ENCODE data around the gene USP15.

The USP15 gene

GRCh38 chr12:62258231-62258630, 2.0 kb upstream of the USP15 start:
- DNase-seq (ENCODE audit: low read depth): no peak

GRCh38 chr12:62258941-62259630, 1.1 kb upstream of the USP15 start:
- no peak for DNase-seq (ENCODE audit: low read depth)

- no peak for DNase-seq (ENCODE audit: low read depth)
Measured at GRCh38 chr12:62259631-62259992, 592 bp upstream of the USP15 start.

DNA sequence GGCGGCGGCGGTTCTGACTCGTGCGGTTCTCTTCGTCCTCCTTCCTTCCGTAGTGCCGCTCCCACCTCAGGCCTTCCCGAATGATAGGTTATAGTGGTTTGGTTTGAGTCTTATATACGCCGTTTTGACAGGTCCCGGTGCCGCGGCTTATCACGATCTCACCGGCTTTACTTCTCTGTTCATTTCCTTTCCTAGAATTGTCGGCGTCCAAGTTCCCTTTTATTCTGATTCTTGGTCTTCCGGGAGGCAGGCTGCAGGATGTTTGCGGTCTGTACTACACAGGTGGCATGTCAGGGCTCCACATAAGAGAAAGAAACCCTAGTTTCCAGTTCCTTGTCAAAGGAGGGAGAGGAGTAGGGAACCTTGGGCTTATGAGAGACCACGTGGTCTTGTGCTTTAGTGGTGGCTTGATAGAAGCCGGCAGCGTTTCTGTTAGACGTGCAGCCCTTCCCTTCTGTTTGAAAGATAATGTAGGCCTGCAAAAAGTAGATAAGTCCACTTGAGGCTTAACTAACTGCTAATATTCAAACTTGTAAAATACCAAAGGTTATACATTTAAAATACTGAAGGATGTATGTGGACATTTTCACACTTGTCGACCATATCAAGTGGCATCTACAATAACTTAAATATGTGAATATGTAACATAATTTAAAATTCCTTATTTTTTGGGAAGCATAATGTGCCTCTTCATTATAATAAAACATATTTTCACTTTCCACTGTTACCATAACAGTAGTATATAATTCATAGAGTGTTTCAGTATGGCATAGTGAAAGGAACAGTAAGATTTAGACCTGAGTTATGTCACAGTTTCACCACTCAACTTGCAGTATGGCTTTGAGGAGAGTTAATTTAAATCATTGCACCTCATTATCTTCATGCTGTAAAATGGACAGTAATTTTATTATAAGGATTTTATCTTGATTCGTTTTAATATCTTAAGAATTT, 804 bp downstream of the USP15 start:
- no peak for DNase-seq (ENCODE audit: low read depth)

GRCh38 chr12:62261876-62262517, 1.8 kb downstream of the USP15 start:
- no peak for DNase-seq (ENCODE audit: low read depth)

GRCh38 chr12:62263232-62263631, 3.0 kb downstream of the USP15 start:
- DNase-seq (ENCODE audit: low read depth): no peak

GRCh38 chr12:62263966-62264365, 3.8 kb downstream of the USP15 start:
- DNase-seq (ENCODE audit: low read depth): no peak

DNA sequence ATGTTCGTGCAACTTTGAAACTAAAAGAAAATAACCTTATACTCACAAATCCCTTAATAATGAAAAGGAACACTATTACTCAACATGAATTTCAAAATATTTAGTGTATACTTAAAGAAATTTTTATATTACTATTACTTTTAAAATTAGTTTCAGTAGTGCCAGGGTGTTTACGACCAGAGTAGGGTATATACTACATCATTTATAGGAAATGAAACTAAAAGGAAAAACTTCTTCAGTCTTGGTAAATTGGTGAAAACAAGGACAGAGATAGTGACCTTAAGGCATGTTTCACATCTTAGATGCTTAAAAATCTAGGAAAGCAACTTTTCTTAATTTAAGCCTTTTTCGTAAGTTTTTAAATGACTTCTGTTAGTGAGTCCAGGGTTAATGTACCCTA, 4.5 kb downstream of the USP15 start:
- DNase-seq (ENCODE audit: low read depth): no peak

DNA sequence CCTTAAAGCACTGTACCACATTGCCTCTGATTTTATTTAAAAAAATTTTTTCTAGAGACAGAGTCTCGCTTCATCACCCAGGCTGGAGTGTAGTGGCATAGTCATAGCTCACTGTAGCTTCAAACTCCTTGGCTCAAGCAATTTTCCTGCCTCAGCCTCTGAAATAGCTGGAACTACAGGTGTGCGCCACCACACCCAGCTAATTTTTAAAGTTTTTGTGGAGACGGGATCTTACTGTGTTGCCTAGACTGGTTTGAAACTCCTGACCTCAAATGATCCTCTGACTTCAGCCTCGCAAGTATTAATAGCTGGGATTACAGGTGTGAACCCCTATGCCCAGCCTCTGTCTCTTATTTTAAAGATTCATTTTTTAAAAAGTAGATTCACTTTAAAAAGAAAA, 5.3 kb downstream of the USP15 start:
- DNase-seq (ENCODE audit: low read depth): no peak

- no peak for DNase-seq (ENCODE audit: low read depth)
Measured at GRCh38 chr12:62267026-62267425, 6.8 kb downstream of the USP15 start.

GRCh38 chr12:62267480-62267879, 7.3 kb downstream of the USP15 start:
- DNase-seq (ENCODE audit: low read depth): no peak

DNA sequence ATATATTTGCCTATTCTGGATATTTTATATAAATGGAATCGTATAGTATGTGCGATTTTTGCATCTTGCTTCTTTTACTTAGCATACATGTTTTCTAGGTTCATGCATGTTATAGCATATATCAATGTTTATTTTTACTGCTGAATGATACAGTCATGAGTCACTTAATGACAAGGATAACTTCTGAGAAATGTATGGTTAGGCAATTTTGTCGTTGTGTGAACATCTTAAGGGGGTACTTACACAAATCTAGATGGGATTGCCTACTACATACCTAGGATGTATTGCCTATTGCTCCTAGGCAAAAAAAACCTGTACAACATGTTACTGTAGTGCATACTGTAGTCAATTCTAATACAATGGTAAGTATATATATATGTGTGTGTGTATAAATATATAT, 8.8 kb downstream of the USP15 start:
- DNase-seq (ENCODE audit: low read depth): no peak

DNA sequence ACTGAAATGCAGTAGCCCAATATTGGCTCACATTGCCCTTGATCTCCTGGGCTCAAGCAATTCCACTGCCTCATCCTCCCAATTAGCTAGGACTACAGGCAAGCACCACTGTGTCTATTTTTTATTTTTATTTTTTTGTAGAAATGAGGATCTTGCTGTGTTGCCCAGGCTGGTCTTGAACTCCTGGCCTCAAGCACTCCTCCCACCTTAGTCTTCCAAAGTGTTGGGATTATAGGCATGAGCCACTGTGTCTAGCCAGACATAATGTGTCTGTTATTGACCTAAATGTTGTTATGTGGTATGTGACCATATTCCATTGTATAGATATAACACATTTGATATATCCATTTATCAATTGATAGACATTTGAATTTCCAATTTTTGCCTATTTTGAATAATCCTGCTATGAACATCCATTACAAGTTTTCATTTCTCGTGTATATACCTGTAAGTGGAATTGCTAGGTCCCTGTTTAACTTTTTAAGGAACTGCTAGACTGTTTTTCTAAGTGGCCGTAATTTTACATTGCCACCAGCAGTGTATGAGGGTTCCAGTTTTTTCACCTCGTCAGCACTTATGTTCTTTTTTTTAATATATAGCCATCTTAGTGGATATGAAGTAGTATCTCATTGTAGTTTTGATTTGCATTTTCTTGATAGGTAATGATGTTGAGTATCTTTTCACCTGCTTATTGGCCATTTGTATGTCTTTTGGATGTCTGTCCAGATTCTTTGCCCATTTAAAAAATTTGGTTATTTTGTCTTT, 9.4 kb downstream of the USP15 start:
- DNase-seq (ENCODE audit: low read depth): no peak

- DNase-seq (ENCODE audit: low read depth): no peak
Measured at GRCh38 chr12:62270384-62270783, 10.2 kb downstream of the USP15 start.

GRCh38 chr12:62270872-62271271, 10.7 kb downstream of the USP15 start:
- DNase-seq (ENCODE audit: low read depth): no peak

DNA sequence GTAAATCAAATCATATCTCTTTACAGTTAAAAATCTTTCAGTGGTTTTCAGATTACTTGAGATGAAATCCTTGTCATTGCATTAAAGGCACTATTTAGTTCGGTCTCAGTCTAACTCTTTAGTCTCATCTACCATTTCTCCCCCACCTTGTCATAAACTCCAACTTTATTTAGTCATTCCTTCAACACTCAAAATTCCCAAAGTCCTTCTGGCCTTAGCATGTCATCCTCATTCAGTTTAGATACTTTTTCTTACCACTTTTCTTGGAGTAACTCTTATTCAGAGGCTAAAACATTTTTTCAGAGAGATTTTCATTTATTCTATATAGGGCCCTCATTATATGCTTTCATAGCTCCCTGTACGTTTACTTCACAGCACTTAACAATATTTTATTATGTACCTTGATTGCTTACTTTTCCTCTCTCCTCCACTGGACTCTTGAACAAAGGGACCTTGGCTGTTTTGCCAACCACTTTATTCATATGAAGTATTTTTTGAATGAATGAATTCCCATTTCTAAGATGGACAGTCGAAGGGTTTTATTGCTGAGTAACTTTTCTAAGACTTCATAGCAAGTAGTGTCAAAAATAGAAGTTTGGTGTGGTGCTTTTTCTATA, 12.8 kb downstream of the USP15 start:
- DNase-seq (ENCODE audit: low read depth): no peak

GRCh38 chr12:62273724-62274380, 13.6 kb downstream of the USP15 start:
- DNase-seq (ENCODE audit: low read depth): no peak

DNA sequence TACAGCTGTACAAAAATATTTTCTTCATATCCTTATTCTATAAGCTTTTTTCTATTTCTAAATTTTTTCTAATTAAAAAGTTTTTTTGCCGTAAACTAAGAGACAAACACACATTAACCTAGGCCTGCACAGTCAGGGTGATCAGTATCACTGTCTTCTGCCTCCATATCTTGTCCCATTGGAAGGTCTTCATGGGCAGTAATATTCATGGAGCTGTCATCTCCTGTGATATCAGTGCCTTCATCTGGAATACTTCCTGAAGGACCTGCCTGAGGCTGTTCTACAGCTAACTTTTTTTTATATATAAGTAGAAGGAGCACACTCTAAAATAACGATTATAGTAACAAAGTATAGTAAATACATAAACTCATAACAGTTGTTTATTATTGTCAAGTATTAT, 17.8 kb downstream of the USP15 start:
- DNase-seq (ENCODE audit: low read depth): no peak

DNA sequence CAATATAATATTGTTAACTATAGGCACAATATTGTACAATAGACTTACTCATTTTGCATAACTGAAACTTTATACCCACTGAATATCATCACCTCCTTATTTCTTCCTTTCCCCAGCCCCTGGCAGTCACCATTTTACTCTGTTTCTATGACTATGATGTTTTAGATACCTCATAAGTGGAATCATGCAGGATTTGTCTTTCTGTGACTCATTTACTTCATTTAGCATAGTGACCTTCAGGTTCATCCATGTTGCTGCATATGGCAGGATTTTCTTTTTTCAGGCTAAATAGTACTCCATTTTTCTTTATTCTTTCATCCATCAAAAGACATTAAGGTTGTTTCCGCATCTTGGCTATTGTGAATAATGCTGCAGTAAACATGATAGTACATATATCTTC, 18.9 kb downstream of the USP15 start:
- DNase-seq (ENCODE audit: low read depth): no peak

DNA sequence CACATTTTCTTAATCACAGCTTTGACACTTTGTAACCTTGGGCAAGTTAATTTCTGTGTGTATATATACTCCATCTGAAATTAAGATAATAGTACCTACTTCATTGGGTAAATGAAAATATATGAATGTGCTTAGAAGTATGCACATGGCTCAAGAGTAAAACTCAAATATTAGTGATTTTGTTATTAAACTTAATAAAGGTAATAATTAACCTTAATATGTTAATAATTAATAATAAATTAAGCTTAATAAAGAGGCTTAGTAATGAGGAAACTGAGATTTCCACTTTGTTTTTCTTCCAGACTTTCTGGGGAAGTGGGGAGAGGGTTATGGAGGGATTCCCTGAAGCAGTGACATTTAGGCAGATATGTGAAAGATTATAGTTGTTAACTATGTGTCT, 19.8 kb downstream of the USP15 start:
- no peak for DNase-seq (ENCODE audit: low read depth)

DNA sequence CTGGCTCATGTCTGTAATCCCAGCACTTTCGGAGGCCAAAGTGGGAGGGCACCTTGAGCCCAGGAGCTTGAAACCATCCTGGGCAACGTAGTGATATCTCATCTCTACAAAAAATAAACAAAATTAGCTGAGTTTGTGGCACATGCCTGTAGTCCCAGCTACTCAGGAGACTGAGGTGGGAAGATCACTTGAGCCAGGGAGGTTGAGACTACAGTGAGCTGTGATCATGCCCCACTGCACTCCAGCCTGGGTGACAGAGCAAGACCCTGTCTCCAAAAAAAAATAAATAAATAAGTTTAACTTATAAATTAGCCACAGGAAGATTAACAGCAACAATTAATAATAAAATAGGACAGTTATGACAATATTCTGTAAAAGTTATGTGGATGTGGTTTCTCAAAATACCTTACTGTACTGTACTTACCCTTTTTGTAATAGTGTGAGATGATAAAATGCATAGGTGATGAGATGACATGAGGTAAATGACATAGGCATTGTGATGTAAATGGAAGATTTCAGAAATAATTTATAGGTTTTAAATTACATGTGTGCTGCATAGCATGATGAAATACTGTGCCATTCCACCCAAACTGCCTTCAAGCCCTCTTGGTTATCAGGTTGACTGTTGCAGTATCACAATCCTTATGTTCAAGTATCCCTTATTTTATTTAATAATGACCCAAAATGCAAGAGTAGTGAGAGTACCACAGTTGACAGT, 22.0 kb downstream of the USP15 start:
- no peak for DNase-seq (ENCODE audit: low read depth)
